Esophagus muscularis mucosa (tissue), 4 donors: ENCODE data around the gene MCM10. TPM values are rescaled to one million over a fixed set of nuclear protein-coding genes. Genes with fewer than 3 reads are reported as not detected.
"Not testable (repeated sequence)": the region's sequence is repeated elsewhere in the genome, so short reads cannot be mapped to it uniquely, and the experiment has no call there.

Experiments
- DNase-seq: peaks from one replicate; pipeline ENCODE4 v3.0.0-alpha.2; 2017; ENCODE audit errors: extremely low spot score
- H3K27ac ChIP-seq, 4 donors: fragments of 200-600 bp; sonication (generic); replicated peaks in 1 of 4; 1 replicate in 3 of 4; 2 replicates in 1 of 4; pipeline ENCODE4 v1.5.1; 2016 to 2019; ENCODE audit warnings: mild to moderate bottlenecking in 1 of 4
- H3K27me3 ChIP-seq, 4 donors: fragments of 200-600 bp; sonication (generic); one replicate each; pipeline versions ENCODE4 v1.5.1 to v1.6.0; 2016 to 2019
- H3K36me3 ChIP-seq, 4 donors: fragments of 200-600 bp; sonication (generic); one replicate each; pipeline ENCODE4 v1.5.1; 2016 to 2019
- H3K4me1 ChIP-seq, 4 donors: fragments of 200-600 bp; sonication (generic); one replicate each; pipeline ENCODE4 v1.5.1; 2016 to 2019
- H3K4me3 ChIP-seq, 4 donors: fragments of 200-600 bp; sonication (generic); 1 replicate in 2 of 4; 2 replicates in 2 of 4; pipeline ENCODE4 v1.5.1; 2016 to 2019; ENCODE audit warnings: mild to moderate bottlenecking in 4 of 4, moderate library complexity in 1 of 4
- H3K9me3 ChIP-seq, 4 donors: fragments of 200-600 bp; sonication (generic); 1 replicate in 3 of 4; 2 replicates in 1 of 4; pipeline ENCODE4 v1.5.1; 2016 to 2019
- CTCF ChIP-seq, 3 experiments: fragments of 200-600 bp in 2 of 3; fragments of 450-650 bp in 1 of 3; sonication (generic) in 2 of 3; IDR thresholded peaks; one replicate each; pipeline ENCODE4 v1.5.1; 2017 to 2019; ENCODE audit warnings: antibody characterized with exemption in 3 of 3, mild to moderate bottlenecking in 2 of 3, moderate library complexity in 1 of 3
- EP300 ChIP-seq: sonication (generic); formaldehyde crosslinking; IDR thresholded peaks from one replicate; pipeline ENCODE4 v1.6.1; 2017; ENCODE audit warnings: antibody characterized with exemption
- POLR2A ChIP-seq: fragments of 450-650 bp; IDR thresholded peaks from one replicate; pipeline ENCODE4 v1.6.1; 2017; ENCODE audit warnings: antibody characterized with exemption, moderate library complexity, mild to moderate bottlenecking, low read depth
- POLR2AphosphoS5 ChIP-seq, 2 donors: sonication (generic); formaldehyde crosslinking; IDR thresholded peaks; one replicate each; pipeline ENCODE4 v1.6.1; 2017; ENCODE audit warnings: antibody characterized with exemption in 2 of 2
- WGBS: methylation state at CpG from one replicate; pipeline ENCODE4 v1.1.5; 2018; 5-methylcytosine and 5-hydroxymethylcytosine counted together
- intact Hi-C: fragments of 100-400 bp; cut with DNase I; formaldehyde crosslinking; loops from one replicate; pipeline ENCODE4 v1.15.1; 2023
- total RNA-seq, 4 donors: library from RNA; depleted of rRNA; stranded (reverse); fragments of >200 nt; gene quantifications; one replicate each; pipeline versions ENCODE4 v1.1.0 to v1.2.1, GENCODE V29; 2016

MCM10 gene
- total RNA-seq, 4 donors from 2014 or later, result 0.17 to 0.32 TPM; not detected in 2

- no peaks in the 10 kb centered on the region for H3K9me3 ChIP-seq
- H3K36me3 ChIP-seq, result no peaks in the 10 kb centered on the region
- 83% methylated on average over 8 of the region's 8 CpGs for WGBS
- H3K4me1 ChIP-seq, result no peaks in the 10 kb centered on the region
- peaks cover 0 to 22% (median 0%) of the 10 kb centered on the region in 4 donors for H3K27me3 ChIP-seq
- no peak for DNase-seq
- no peak overlapping the region for H3K4me3 ChIP-seq
- no peak for TF ChIP-seq POLR2AphosphoS5 (IDR thresholded peaks at IDR 0.05)
- TF ChIP-seq POLR2A, result no peak
- no peak for TF ChIP-seq EP300
- no peak overlapping the region for H3K27ac ChIP-seq
- intact Hi-C loops, result no loop called here
These were observed 75.3 kb downstream of the MCM10 start for GRCh38 chr10:13236638-13237037.

GRCh38 chr10:13238271-13239077, 77.1 kb downstream of the MCM10 start:
- Histone ChIP-seq H3K4me3 (no peak overlapping the region), H3K9me3 (no peaks in the 10 kb centered on the region), H3K4me1 (no peaks in the 10 kb centered on the region), H3K36me3 (no peaks in the 10 kb centered on the region), H3K27me3 (peaks cover 0 to 19% (median 0%) of the 10 kb centered on the region in 4 donors), H3K27ac (no peak overlapping the region)
- intact Hi-C loops, result no loop called here
- no peak for TF ChIP-seq EP300
- no peak for TF ChIP-seq POLR2AphosphoS5 (IDR thresholded peaks at IDR 0.05)
- TF ChIP-seq POLR2A, result no peak
- TF ChIP-seq CTCF (IDR thresholded peaks at IDR 0.05), result no peak
- WGBS, result 73% methylated on average over 16 of the region's 16 CpGs
- DNase-seq, result no peak

- intact Hi-C loops, result no loop called here
- H3K4me1 ChIP-seq, result no peaks in the 10 kb centered on the region
- no peaks in the 10 kb centered on the region for H3K9me3 ChIP-seq
- peaks cover 0 to 4% (median 0%) of the 10 kb centered on the region in 4 donors for H3K27me3 ChIP-seq
- no peaks in the 10 kb centered on the region for H3K36me3 ChIP-seq
- TF ChIP-seq EP300 (no peak), CTCF (IDR thresholded peaks at IDR 0.05) (no peak), POLR2A (no peak), POLR2AphosphoS5 (IDR thresholded peaks at IDR 0.05) (no peak)
- DNase-seq, result no peak
- H3K27ac ChIP-seq, result no peak overlapping the region
- no peak overlapping the region for H3K4me3 ChIP-seq
- 94% methylated on average over 7 of the region's 7 CpGs for WGBS
These were observed 78.6 kb downstream of the MCM10 start for GRCh38 chr10:13239923-13240322.

- H3K4me3 ChIP-seq, result no peak overlapping the region
- no peak overlapping the region for H3K27ac ChIP-seq
- intact Hi-C loops, result no loop called here
- no peaks in the 10 kb centered on the region for H3K36me3 ChIP-seq
- TF ChIP-seq EP300 (no peak), POLR2A (no peak), POLR2AphosphoS5 (IDR thresholded peaks at IDR 0.05) (no peak), CTCF (IDR thresholded peaks at IDR 0.05) (no peak)
- H3K4me1 ChIP-seq, result no peaks in the 10 kb centered on the region
- H3K27me3 ChIP-seq, result no peaks in the 10 kb centered on the region
- 89% methylated on average over 3 of the region's 3 CpGs for WGBS
- DNase-seq, result no peak
- no peaks in the 10 kb centered on the region for H3K9me3 ChIP-seq
These were observed 80.3 kb downstream of the MCM10 start for GRCh38 chr10:13241613-13242012.

GRCh38 chr10:13242260-13242659, 80.9 kb downstream of the MCM10 start:
- H3K4me3 ChIP-seq, H3K27me3 ChIP-seq, H3K27ac ChIP-seq, H3K9me3 ChIP-seq, H3K36me3 ChIP-seq, DNase-seq, intact Hi-C loops, H3K4me1 ChIP-seq: not testable (repeated sequence)
- 92% methylated on average over 5 of the region's 5 CpGs for WGBS
